ENCODE results near the gene MTA1.

MTA1 gene

GRCh38 chr14:105486974-105487448, 67.4 kb downstream of the MTA1 start:
- H3K4me3 Mint-ChIP-seq: peak overlapping the region; percentile 91
- no peaks in the 10 kb centered on the region for H3K9me3 Mint-ChIP-seq
- H3K36me3 Mint-ChIP-seq (ENCODE audit: low read depth): peaks cover 10% of the 10 kb centered on the region
- H3K27me3 Mint-ChIP-seq (ENCODE audit: low read depth): no peaks in the 10 kb centered on the region
- peak; percentile 50 for DNase-seq (ENCODE audit: low spot score)
- H3K27ac Mint-ChIP-seq: peak overlapping the region; percentile 88
- H3K4me1 Mint-ChIP-seq (ENCODE audit: low read depth): peaks cover 26% of the 10 kb centered on the region

- DNase-seq (ENCODE audit: low spot score): peak; percentile 70
- Mint-ChIP-seq H3K9me3 (no peaks in the 10 kb centered on the region), H3K4me3 (peak overlapping the region; percentile 91), H3K27ac (peak overlapping the region; percentile 88), H3K27me3 (ENCODE audit: low read depth) (no peaks in the 10 kb centered on the region), H3K36me3 (ENCODE audit: low read depth) (peaks cover 11% of the 10 kb centered on the region), H3K4me1 (ENCODE audit: low read depth) (peaks cover 21% of the 10 kb centered on the region)
Observed at GRCh38 chr14:105487449-105487985, 67.9 kb downstream of the MTA1 start.

- peaks cover 11% of the 10 kb centered on the region for H3K36me3 Mint-ChIP-seq (ENCODE audit: low read depth)
- H3K4me3 Mint-ChIP-seq: peak overlapping the region; percentile 91
- peaks cover 19% of the 10 kb centered on the region for H3K4me1 Mint-ChIP-seq (ENCODE audit: low read depth)
- DNase-seq (ENCODE audit: low spot score): no peak
- H3K9me3 Mint-ChIP-seq: no peaks in the 10 kb centered on the region
- no peaks in the 10 kb centered on the region for H3K27me3 Mint-ChIP-seq (ENCODE audit: low read depth)
- peak overlapping the region; percentile 88 for H3K27ac Mint-ChIP-seq
Observed at GRCh38 chr14:105487986-105488777, 68.6 kb downstream of the MTA1 start.

- peak overlapping the region; percentile 92 for H3K27ac Mint-ChIP-seq
- peak overlapping the region; percentile 91 for H3K4me3 Mint-ChIP-seq
- peaks cover 11% of the 10 kb centered on the region for H3K36me3 Mint-ChIP-seq (ENCODE audit: low read depth)
- H3K4me1 Mint-ChIP-seq (ENCODE audit: low read depth): peaks cover 19% of the 10 kb centered on the region
- no peak for DNase-seq (ENCODE audit: low spot score)
- H3K27me3 Mint-ChIP-seq (ENCODE audit: low read depth): no peaks in the 10 kb centered on the region
- H3K9me3 Mint-ChIP-seq: no peaks in the 10 kb centered on the region
Observed at GRCh38 chr14:105488781-105489541, 69.3 kb downstream of the MTA1 start.

GRCh38 chr14:105489542-105490266, 70.1 kb downstream of the MTA1 start:
- DNase-seq (ENCODE audit: low spot score): peak; percentile 84
- Mint-ChIP-seq H3K4me1 (ENCODE audit: low read depth) (peaks cover 13% of the 10 kb centered on the region), H3K27ac (peak overlapping the region; percentile 92), H3K9me3 (no peaks in the 10 kb centered on the region), H3K36me3 (ENCODE audit: low read depth) (peaks cover 11% of the 10 kb centered on the region), H3K27me3 (ENCODE audit: low read depth) (no peaks in the 10 kb centered on the region), H3K4me3 (peak overlapping the region; percentile 84)

GRCh38 chr14:105490267-105490571, 70.6 kb downstream of the MTA1 start:
- DNase-seq (ENCODE audit: low spot score): no peak
- peak overlapping the region; percentile 84 for H3K4me3 Mint-ChIP-seq

GRCh38 chr14:105490572-105491365, 71.1 kb downstream of the MTA1 start, which contains the start of gene TEDC1:
Gene TEDC1 (plus strand): TSS chr14:105491246. CDS start chr14:105491376, 130 bp downstream.
- DNase-seq (ENCODE audit: low spot score): peak; percentile 100
- H3K27me3 Mint-ChIP-seq (ENCODE audit: low read depth): no peaks in the 10 kb centered on the region
- H3K9me3 Mint-ChIP-seq: no peaks in the 10 kb centered on the region
- H3K36me3 Mint-ChIP-seq (ENCODE audit: low read depth): peaks cover 11% of the 10 kb centered on the region
- peak within 1 kb of the TSS; percentile 96 for H3K27ac Mint-ChIP-seq
- peak within 1 kb of the TSS; percentile 87 for H3K4me3 Mint-ChIP-seq
- H3K4me1 Mint-ChIP-seq (ENCODE audit: low read depth): peaks cover 11% of the 10 kb centered on the region

More at GRCh38 chr14:105490267-105490571, 70.6 kb downstream of the MTA1 start:
- peaks cover 11% of the 10 kb centered on the region for H3K36me3 Mint-ChIP-seq (ENCODE audit: low read depth)
- H3K9me3 Mint-ChIP-seq: no peaks in the 10 kb centered on the region
- H3K27me3 Mint-ChIP-seq (ENCODE audit: low read depth): no peaks in the 10 kb centered on the region
- H3K4me1 Mint-ChIP-seq (ENCODE audit: low read depth): peaks cover 13% of the 10 kb centered on the region
- H3K27ac Mint-ChIP-seq: peak overlapping the region; percentile 26

- peak overlapping the region; percentile 87 for H3K4me3 Mint-ChIP-seq
- H3K27ac Mint-ChIP-seq: peak overlapping the region; percentile 96
- peak; percentile 82 for DNase-seq (ENCODE audit: low spot score)
- peaks cover 11% of the 10 kb centered on the region for H3K36me3 Mint-ChIP-seq (ENCODE audit: low read depth)
- no peaks in the 10 kb centered on the region for H3K9me3 Mint-ChIP-seq
- H3K4me1 Mint-ChIP-seq (ENCODE audit: low read depth): peaks cover 8% of the 10 kb centered on the region
- no peaks in the 10 kb centered on the region for H3K27me3 Mint-ChIP-seq (ENCODE audit: low read depth)
Observed at GRCh38 chr14:105491366-105491973, 71.8 kb downstream of the MTA1 start.

GRCh38 chr14:105492031-105492970, 72.7 kb downstream of the MTA1 start:
- no peak for DNase-seq (ENCODE audit: low spot score)
- Mint-ChIP-seq H3K4me1 (ENCODE audit: low read depth) (peaks cover 8% of the 10 kb centered on the region), H3K27me3 (ENCODE audit: low read depth) (no peaks in the 10 kb centered on the region), H3K36me3 (ENCODE audit: low read depth) (peaks cover 11% of the 10 kb centered on the region), H3K27ac (peak overlapping the region; percentile 96), H3K4me3 (peak overlapping the region; percentile 87), H3K9me3 (no peaks in the 10 kb centered on the region)

GRCh38 chr14:105492971-105493871, 73.6 kb downstream of the MTA1 start:
- no peak for DNase-seq (ENCODE audit: low spot score)
- Mint-ChIP-seq H3K36me3 (ENCODE audit: low read depth) (peaks cover 9% of the 10 kb centered on the region), H3K27me3 (ENCODE audit: low read depth) (no peaks in the 10 kb centered on the region), H3K9me3 (no peaks in the 10 kb centered on the region), H3K27ac (no peak overlapping the region), H3K4me1 (ENCODE audit: low read depth) (peaks cover 8% of the 10 kb centered on the region), H3K4me3 (peak overlapping the region; percentile 5)

GRCh38 chr14:105493921-105494605, 74.4 kb downstream of the MTA1 start:
- Mint-ChIP-seq H3K36me3 (ENCODE audit: low read depth) (peaks cover 9% of the 10 kb centered on the region), H3K27me3 (ENCODE audit: low read depth) (no peaks in the 10 kb centered on the region), H3K4me1 (ENCODE audit: low read depth) (peaks cover 8% of the 10 kb centered on the region), H3K4me3 (no peak overlapping the region), H3K27ac (no peak overlapping the region), H3K9me3 (no peaks in the 10 kb centered on the region)
- DNase-seq (ENCODE audit: low spot score): no peak

Measured in T-helper 2 cell treated with Interferon-gamma antibody and Interleukin-4, amounts not matched to agents 5 μg/mL and 100 μg/mL, for 36 hours (primary cell).